Measurements from ENCODE around the gene RNF32. TPM values are rescaled to one million over a fixed set of nuclear protein-coding genes. Genes with fewer than 3 reads are reported as not detected.

The RNF32 gene
- total RNA-seq, 3 donors from 2014 or later = 0.98 to 2.9 (median 1.3) TPM

- Histone ChIP-seq H3K27ac (no peak overlapping the region), H3K27me3 (no peaks in the 10 kb centered on the region), H3K9me3 (no peaks in the 10 kb centered on the region), H3K4me1 (no peaks in the 10 kb centered on the region), H3K36me3 (no peaks in the 10 kb centered on the region), H3K4me3 (no peak overlapping the region)
- intact Hi-C loops (cut with DNase I; ENCODE audit: low total_unique reads) = no loop called here
- no peak for DNase-seq (ENCODE audit: low spot score in 2 of 2)
- TF ChIP-seq CTCF (IDR thresholded peaks at IDR 0.05) = no peak
- TF ChIP-seq POLR2A (IDR thresholded peaks at IDR 0.05) = no peak
- no peak for TF ChIP-seq POLR2AphosphoS5 (IDR thresholded peaks at IDR 0.05)
Observed at GRCh38 chr7:156662277-156662676, 21.7 kb downstream of the RNF32 start.

- intact Hi-C loops (cut with DNase I; ENCODE audit: low total_unique reads) = no loop called here
- no peak for TF ChIP-seq CTCF (IDR thresholded peaks at IDR 0.05)
- TF ChIP-seq POLR2A (IDR thresholded peaks at IDR 0.05) = no peak
- TF ChIP-seq POLR2AphosphoS5 (IDR thresholded peaks at IDR 0.05) = no peak
Observed at GRCh38 chr7:156665101-156665500, 24.5 kb downstream of the RNF32 start.

GRCh38 chr7:156666368-156667109 lies 26.0 kb downstream of the RNF32 start:
- Histone ChIP-seq H3K4me3 (no peak overlapping the region), H3K27ac (no peak overlapping the region), H3K27me3 (no peaks in the 10 kb centered on the region), H3K9me3 (no peaks in the 10 kb centered on the region), H3K4me1 (no peaks in the 10 kb centered on the region), H3K36me3 (no peaks in the 10 kb centered on the region)
- no peak for DNase-seq (ENCODE audit: low spot score in 2 of 2)
- intact Hi-C loops (cut with DNase I; ENCODE audit: low total_unique reads) = no loop called here
- TF ChIP-seq POLR2AphosphoS5 (IDR thresholded peaks at IDR 0.05) = no peak
- TF ChIP-seq POLR2A (IDR thresholded peaks at IDR 0.05) = no peak
- TF ChIP-seq CTCF (IDR thresholded peaks at IDR 0.05) = no peak

More at GRCh38 chr7:156665101-156665500, 24.5 kb downstream of the RNF32 start:
- no peak for DNase-seq (ENCODE audit: low spot score in 2 of 2)
- Histone ChIP-seq H3K9me3 (no peaks in the 10 kb centered on the region), H3K4me1 (no peaks in the 10 kb centered on the region), H3K4me3 (no peak overlapping the region), H3K36me3 (no peaks in the 10 kb centered on the region), H3K27ac (no peak overlapping the region), H3K27me3 (no peaks in the 10 kb centered on the region)

GRCh38 chr7:156667110-156667426 lies 26.5 kb downstream of the RNF32 start:
- Histone ChIP-seq H3K27me3 (no peaks in the 10 kb centered on the region), H3K4me3 (no peak overlapping the region), H3K4me1 (no peaks in the 10 kb centered on the region), H3K36me3 (no peaks in the 10 kb centered on the region), H3K27ac (no peak overlapping the region), H3K9me3 (no peaks in the 10 kb centered on the region)
- no peak for DNase-seq (ENCODE audit: low spot score in 2 of 2)
- TF ChIP-seq POLR2A (IDR thresholded peaks at IDR 0.05) (no peak), POLR2AphosphoS5 (IDR thresholded peaks at IDR 0.05) (no peak), CTCF (IDR thresholded peaks at IDR 0.05) (no peak)
- intact Hi-C loops (cut with DNase I; ENCODE audit: low total_unique reads) = no loop called here

GRCh38 chr7:156668130-156668741 lies 27.7 kb downstream of the RNF32 start:
- H3K4me1 ChIP-seq = no peaks in the 10 kb centered on the region
- DNase-seq (ENCODE audit: low spot score in 2 of 2) = no peak
- TF ChIP-seq POLR2AphosphoS5 (IDR thresholded peaks at IDR 0.05) (no peak), POLR2A (IDR thresholded peaks at IDR 0.05) (no peak), CTCF (IDR thresholded peaks at IDR 0.05) (no peak)
- no peaks in the 10 kb centered on the region for H3K27me3 ChIP-seq
- intact Hi-C loops (cut with DNase I; ENCODE audit: low total_unique reads) = no loop called here
- no peaks in the 10 kb centered on the region for H3K9me3 ChIP-seq
- H3K36me3 ChIP-seq = no peaks in the 10 kb centered on the region
- H3K4me3 ChIP-seq = no peak overlapping the region
- no peak overlapping the region for H3K27ac ChIP-seq
